Suppressor macrophage treated with lipopolysaccharide for 4 hours (primary cell): ENCODE data around the gene FAM228B.
"Not testable (repeated sequence)": the region's sequence is repeated elsewhere in the genome, so short reads cannot be mapped to it uniquely, and the experiment has no call there.

Experiments
- DNase-seq: peaks from one replicate; pipeline ENCODE4 v3.0.0-alpha.2; 2020

FAM228B gene

GRCh38 chr2:24123195-24123921 is at the start of gene FAM228B, which contains the start of gene PFN4:
TSS of gene FAM228B (plus strand) at chr2:24123469. CDS start at chr2:24124362, 893 bp downstream.
TSS of gene PFN4 (minus strand) at chr2:24123334. CDS start at chr2:24122535, 799 bp downstream.
- DNase-seq = peak; percentile 91

- DNase-seq = no peak
These were observed 49.5 kb upstream of the FAM228B start for GRCh38 chr2:24073816-24074215.

- DNase-seq = no peak
These were observed 48.0 kb upstream of the FAM228B start for GRCh38 chr2:24075259-24075658.

GRCh38 chr2:24075915-24076848 is 47.1 kb upstream of the FAM228B start, which contains the start of gene SF3B6:
TSS of gene SF3B6 (minus strand) at chr2:24076326. CDS start at chr2:24076229, 97 bp downstream.
- DNase-seq = peak; percentile 99

- DNase-seq = peak; percentile 23
These were observed 46.3 kb upstream of the FAM228B start for GRCh38 chr2:24076849-24077534.

- DNase-seq = no peak
These were observed 45.8 kb upstream of the FAM228B start for GRCh38 chr2:24077535-24077877.

- no peak for DNase-seq
These were observed 45.4 kb upstream of the FAM228B start for GRCh38 chr2:24077879-24078278.

- DNase-seq = no peak
These were observed 42.6 kb upstream of the FAM228B start for GRCh38 chr2:24080701-24081100.

- DNase-seq = no peak
These were observed 40.3 kb upstream of the FAM228B start for GRCh38 chr2:24082787-24083566.

- peak; percentile 79 for DNase-seq
These were observed 39.5 kb upstream of the FAM228B start for GRCh38 chr2:24083567-24084385.

- peak; percentile 95 for DNase-seq
These were observed 38.7 kb upstream of the FAM228B start, which contains the start of gene TP53I3 for GRCh38 chr2:24084386-24085199. TSS of gene TP53I3 (minus strand) at chr2:24084834. CDS start at chr2:24084326, 508 bp downstream.

- no peak for DNase-seq
These were observed 38.1 kb upstream of the FAM228B start for GRCh38 chr2:24085200-24085489.

GRCh38 chr2:24086241-24086640 is 37.0 kb upstream of the FAM228B start:
- DNase-seq = no peak

GRCh38 chr2:24087032-24087431 is 36.2 kb upstream of the FAM228B start:
- DNase-seq = no peak

GRCh38 chr2:24088821-24089359 is 34.4 kb upstream of the FAM228B start:
- DNase-seq = no peak

GRCh38 chr2:24093270-24093669 is 30.0 kb upstream of the FAM228B start:
- not testable (repeated sequence) for DNase-seq

- not testable (repeated sequence) for DNase-seq
These were observed 28.0 kb upstream of the FAM228B start for GRCh38 chr2:24095171-24095677.

- not testable (repeated sequence) for DNase-seq
These were observed 22.5 kb upstream of the FAM228B start for GRCh38 chr2:24100732-24101131.

GRCh38 chr2:24101992-24102391 is 21.3 kb upstream of the FAM228B start:
- no peak for DNase-seq

- DNase-seq = no peak
These were observed 20.6 kb upstream of the FAM228B start for GRCh38 chr2:24102677-24103076.
